B cell (primary cell): ENCODE results near the gene MZB1.

Experiments used
- EZH2 ChIP-seq: IDR thresholded peaks from 2 replicates; pipeline ENCODE4 v1.6.1; 2012; ENCODE audit warnings: borderline replicate concordance, low read depth, mild to moderate bottlenecking, moderate library complexity, low read length; ENCODE audit not compliant: insufficient read depth, poor library complexity, severe bottlenecking
- TF ChIP-seq, protein P1 (sequence below): fragments of 200-600 bp; IDR thresholded peaks from one replicate; pipeline ENCODE4 v1.8.0; 2022; ENCODE audit warnings: antibody characterized with exemption, mild to moderate bottlenecking

DNA sequence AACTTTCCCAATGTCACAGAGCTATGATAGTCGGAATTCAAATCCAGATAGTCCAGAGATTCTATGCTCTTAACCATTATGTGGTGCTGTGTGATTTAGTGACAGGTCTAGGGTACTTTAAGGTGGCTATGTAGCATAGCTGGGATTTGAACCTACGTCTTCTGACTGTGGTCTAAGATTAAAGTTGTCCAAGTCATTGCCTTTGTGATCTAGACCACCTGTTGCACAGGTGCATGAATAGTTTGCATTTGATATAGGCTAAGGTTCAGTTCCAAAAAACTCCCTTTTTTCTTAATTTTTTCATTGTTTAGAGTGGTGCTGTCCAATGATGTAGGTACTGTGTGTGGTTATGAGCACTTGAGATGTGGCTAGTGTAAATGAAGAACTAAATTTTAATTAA, 45.5 kb downstream of the MZB1 start:
- TF ChIP-seq, protein P1, sequence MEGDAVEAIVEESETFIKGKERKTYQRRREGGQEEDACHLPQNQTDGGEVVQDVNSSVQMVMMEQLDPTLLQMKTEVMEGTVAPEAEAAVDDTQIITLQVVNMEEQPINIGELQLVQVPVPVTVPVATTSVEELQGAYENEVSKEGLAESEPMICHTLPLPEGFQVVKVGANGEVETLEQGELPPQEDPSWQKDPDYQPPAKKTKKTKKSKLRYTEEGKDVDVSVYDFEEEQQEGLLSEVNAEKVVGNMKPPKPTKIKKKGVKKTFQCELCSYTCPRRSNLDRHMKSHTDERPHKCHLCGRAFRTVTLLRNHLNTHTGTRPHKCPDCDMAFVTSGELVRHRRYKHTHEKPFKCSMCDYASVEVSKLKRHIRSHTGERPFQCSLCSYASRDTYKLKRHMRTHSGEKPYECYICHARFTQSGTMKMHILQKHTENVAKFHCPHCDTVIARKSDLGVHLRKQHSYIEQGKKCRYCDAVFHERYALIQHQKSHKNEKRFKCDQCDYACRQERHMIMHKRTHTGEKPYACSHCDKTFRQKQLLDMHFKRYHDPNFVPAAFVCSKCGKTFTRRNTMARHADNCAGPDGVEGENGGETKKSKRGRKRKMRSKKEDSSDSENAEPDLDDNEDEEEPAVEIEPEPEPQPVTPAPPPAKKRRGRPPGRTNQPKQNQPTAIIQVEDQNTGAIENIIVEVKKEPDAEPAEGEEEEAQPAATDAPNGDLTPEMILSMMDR = no peak
- no peak for TF ChIP-seq EZH2
